Measurements from ENCODE around the gene MYOF.

MYOF gene

DNA sequence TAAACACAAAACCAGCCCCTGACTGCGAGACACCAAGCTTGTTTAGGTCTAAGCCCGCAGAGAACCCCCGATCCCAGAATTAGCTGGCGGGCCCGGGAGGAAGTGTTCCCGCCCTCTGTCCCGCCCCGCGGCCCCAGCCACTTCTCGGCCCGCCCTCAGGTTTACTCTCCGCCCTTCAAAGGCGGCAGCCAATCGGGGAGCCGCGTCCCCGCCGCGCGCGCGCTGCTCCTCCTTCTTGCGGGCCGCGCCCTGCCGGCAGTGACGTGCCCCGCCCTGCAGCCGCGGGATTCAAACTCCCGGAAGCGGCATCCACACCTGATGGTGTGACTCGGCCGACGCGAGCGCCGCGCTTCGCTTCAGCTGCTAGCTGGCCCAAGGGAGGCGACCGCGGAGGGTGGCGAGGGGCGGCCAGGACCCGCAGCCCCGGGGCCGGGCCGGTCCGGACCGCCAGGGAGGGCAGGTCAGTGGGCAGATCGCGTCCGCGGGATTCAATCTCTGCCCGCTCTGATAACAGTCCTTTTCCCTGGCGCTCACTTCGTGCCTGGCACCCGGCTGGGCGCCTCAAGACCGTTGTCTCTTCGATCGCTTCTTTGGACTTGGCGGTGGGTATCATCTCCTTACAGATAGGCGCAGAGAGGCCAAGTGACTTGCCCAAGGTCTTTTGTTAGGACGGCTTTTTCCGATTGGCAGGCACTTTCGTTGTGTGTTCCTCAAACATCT lies 14.3 kb upstream of the MYOF start, which contains the start of gene CEP55:
TSS of gene CEP55 (plus strand) at position 291 of the 720 bp plus-strand sequence. CDS start 3,440 bp downstream, outside the sequence.
- peak within 1 kb of the TSS; percentile 77 for H3K4me3 ChIP-seq (ENCODE audit: low read depth, low read length)
- TF ChIP-seq, protein P1, sequence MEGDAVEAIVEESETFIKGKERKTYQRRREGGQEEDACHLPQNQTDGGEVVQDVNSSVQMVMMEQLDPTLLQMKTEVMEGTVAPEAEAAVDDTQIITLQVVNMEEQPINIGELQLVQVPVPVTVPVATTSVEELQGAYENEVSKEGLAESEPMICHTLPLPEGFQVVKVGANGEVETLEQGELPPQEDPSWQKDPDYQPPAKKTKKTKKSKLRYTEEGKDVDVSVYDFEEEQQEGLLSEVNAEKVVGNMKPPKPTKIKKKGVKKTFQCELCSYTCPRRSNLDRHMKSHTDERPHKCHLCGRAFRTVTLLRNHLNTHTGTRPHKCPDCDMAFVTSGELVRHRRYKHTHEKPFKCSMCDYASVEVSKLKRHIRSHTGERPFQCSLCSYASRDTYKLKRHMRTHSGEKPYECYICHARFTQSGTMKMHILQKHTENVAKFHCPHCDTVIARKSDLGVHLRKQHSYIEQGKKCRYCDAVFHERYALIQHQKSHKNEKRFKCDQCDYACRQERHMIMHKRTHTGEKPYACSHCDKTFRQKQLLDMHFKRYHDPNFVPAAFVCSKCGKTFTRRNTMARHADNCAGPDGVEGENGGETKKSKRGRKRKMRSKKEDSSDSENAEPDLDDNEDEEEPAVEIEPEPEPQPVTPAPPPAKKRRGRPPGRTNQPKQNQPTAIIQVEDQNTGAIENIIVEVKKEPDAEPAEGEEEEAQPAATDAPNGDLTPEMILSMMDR (IDR thresholded peaks at IDR 0.05; ENCODE audit: low read depth, low read length) = no peak
- in situ Hi-C loops (cut with HindIII; ENCODE audit: low sequenced_read_pairs) = no loop called here
- peak; percentile 96 for DNase-seq (ENCODE audit: low read depth, low spot score)

DNA sequence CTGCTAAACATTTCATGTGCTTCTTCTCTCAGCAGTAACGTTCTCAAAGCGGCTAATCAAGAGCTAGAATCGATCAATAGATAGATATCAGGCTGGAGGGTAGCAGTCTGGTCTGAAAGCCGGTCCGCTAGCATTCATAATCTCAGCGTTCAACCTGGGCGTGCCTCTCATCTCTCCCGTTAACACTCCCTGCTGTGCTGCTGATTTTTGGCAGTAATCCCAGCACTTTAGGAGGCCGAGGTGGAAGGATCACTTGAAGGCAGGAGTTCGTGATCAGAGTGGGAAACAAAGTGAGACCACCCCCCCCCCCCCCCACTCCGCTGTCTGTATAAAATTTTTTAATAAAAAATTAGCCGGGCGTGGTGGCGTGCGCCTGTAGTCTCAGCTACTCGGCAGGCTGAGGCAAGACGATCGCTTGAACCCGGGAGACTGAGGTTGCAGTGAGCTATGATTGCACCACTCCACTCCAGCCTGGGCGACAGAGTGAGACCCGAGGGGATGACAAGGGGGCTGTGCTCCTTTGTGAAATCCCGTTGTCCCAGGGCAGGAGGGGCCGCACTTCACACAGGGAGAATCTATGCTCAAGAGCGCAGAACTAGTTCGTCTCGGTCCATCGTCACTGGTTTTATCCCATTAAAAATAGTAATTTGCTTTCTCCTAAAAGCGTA lies 13.7 kb upstream of the MYOF start:
- peak overlapping the region; percentile 77 for H3K4me3 ChIP-seq (ENCODE audit: low read depth, low read length)
- in situ Hi-C loops (cut with HindIII; ENCODE audit: low sequenced_read_pairs) = no loop called here
- no peak for DNase-seq (ENCODE audit: low read depth, low spot score)
- TF ChIP-seq, protein P1 (IDR thresholded peaks at IDR 0.05; ENCODE audit: low read depth, low read length) = no peak

DNA sequence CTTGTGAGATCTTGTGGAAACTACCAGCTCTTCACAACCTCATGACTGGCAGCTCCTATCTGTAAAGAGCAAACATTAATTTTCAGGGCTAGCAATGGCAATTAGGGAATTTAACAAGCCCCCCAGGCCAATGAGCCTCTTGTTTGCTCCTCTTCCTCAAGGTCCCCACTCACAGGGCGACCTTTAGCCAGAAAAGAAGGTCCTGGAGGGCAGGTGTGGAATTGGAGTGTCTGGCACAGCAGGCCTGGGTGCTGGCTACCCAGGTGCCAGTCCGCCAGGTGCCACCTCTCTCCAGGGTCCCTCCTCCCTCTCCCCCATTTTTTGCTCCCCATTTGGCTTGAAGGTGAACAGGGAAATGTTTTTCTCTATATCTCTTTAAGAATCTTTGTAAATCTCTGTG lies 12.4 kb upstream of the MYOF start:
- TF ChIP-seq, protein P1 (IDR thresholded peaks at IDR 0.05; ENCODE audit: low read depth, low read length) = no peak
- in situ Hi-C loops (cut with HindIII; ENCODE audit: low sequenced_read_pairs) = no loop called here
- no peak for DNase-seq (ENCODE audit: low read depth, low spot score)
- no peak overlapping the region for H3K4me3 ChIP-seq (ENCODE audit: low read depth, low read length)

DNA sequence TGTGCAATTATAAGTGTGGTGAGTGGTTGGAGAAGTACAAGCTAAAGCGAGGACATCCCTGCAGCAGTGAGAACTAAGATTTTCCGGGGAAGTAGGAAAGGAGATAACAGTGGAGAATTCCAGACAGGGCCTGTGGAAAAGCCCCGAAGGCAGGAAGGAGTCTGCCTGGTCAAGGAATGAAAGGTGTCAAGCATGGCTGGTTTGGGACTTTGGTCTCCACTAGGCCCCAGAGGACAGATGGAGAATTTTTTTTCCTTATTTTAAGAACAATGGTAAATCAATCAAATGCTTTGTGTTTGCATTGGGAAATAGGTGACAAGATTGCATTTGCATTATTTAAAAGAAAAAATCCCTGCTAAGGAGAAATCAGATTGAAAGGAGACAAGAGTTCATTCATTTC lies 11.0 kb upstream of the MYOF start:
- no peak overlapping the region for H3K4me3 ChIP-seq (ENCODE audit: low read depth, low read length)
- TF ChIP-seq, protein P1 (IDR thresholded peaks at IDR 0.05; ENCODE audit: low read depth, low read length) = no peak
- no peak for DNase-seq (ENCODE audit: low read depth, low spot score)
- in situ Hi-C loops (cut with HindIII; ENCODE audit: low sequenced_read_pairs) = no loop called here

DNA sequence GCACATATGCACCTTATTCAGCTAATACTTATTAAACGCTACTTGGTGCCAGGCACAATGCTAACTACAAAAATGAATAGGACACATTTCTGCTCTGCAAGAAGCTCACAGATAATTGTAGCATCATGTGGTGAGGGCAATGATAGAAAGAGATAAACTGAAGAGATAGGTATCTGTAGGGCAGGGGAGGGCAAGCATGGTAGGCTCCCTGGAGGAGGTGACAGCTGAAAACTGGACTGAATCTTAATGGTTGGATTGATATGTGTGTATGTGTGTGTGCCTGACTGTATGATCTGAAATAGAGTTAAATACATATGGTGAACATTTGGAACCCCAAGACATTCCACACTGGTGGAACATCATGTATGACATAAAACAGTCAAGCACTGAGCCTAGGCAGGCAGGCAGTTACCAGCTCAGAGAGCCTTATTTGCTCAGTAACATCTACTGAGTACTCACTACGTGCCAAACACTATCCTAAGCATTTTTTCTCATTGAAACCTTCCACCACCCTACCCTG lies 9.5 kb upstream of the MYOF start:
- in situ Hi-C loops (cut with HindIII; ENCODE audit: low sequenced_read_pairs) = no loop called here
- TF ChIP-seq, protein P1 (IDR thresholded peaks at IDR 0.05; ENCODE audit: low read depth, low read length) = no peak
- DNase-seq (ENCODE audit: low read depth, low spot score) = no peak
- H3K4me3 ChIP-seq (ENCODE audit: low read depth, low read length) = no peak overlapping the region

DNA sequence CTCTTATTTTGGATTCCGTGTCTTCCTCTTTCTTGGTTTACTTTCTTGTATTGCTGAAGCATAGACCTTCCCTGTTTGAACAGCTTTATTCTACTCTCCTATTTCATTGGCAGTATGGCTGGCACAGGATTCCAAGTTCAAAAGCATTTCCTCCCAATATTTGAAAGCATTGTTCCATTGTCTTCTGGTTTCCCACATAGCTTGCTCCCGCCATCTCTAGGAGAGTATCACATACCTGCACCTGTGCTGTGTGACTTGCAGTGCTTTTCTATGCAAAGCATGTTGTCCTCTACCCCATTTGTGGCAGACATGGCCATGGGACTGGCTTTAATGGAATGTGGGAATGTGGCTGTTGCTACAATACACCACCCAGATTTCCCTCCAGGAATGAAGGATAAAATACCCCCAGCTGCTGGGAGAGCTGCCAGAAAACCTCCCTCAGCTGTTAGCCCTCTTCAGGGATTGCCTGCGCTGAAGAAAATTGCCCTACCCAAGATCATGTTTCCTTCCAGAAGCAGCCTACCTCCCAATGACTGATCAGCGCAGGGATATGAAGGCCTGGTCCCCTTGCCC lies 6.9 kb upstream of the MYOF start:
- TF ChIP-seq, protein P1 (IDR thresholded peaks at IDR 0.05; ENCODE audit: low read depth, low read length) = no peak
- DNase-seq (ENCODE audit: low read depth, low spot score) = no peak
- in situ Hi-C loops (cut with HindIII; ENCODE audit: low sequenced_read_pairs) = no loop called here
- H3K4me3 ChIP-seq (ENCODE audit: low read depth, low read length) = no peak overlapping the region

Data from astrocyte of the spinal cord (primary cell).